ENCODE data around the gene ALAD. TPM values are rescaled to one million over a fixed set of nuclear protein-coding genes. Genes with fewer than 3 reads are reported as not detected.

The ALAD gene
- total and polyA plus RNA-seq, 2 of the 13 experiments (the other 11 are each of a cell fraction or from before 2014, with no cell fraction given): 21.8 to 30.1 TPM

DNA sequence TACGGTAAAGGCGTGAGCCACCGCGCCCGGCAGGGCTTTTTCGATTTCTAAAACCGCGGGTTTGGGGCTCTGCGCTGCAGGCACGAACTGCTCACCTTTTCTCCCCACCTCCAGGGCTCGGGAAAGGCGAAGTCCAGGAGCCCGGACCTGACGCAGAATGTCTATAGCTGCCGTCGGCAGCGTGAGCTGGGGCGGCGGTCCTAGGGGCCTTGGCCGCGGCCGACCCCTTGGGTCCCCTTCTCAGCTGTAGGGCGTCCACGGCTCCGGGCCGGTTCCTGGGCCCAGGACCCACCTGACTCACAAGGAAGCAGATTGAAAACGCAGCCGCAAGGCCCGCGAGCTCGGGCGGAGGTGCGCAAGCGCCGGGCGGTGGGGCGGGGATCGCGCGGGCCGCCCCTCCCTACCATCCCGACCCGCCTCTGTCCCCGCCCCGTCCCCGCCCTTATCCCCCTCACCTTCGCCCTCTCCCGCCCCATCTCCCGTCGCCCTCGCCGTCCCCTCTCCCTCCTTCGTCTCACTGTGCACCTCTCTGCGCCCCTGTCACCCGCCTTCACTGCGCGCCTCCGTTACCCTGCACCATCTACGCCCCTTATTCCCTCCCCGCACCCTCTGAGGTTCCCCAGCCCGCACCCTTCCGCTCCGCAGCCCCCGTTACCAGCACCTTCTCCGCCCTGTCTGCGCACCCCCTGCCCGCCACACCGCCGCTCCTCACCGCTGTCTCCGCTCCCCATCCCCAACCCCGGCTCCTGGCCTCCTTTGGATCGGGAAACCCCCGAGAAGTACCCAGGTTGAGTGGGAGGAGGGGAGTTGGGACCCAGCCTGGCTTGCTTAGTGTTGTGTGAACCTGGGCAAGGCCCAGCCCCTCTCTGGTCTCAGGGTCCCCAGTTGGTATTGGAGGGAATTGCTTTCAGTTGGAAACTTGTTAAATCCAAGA lies 24.2 kb downstream of the ALAD start, which contains the start of gene HDHD3 (continued):
- TF ChIP-seq MYNN (CRISPR knock-in tag; IDR thresholded peaks at IDR 0.05; ENCODE audit: low read depth): no peak
- peak; percentile 32; the same call in 1 of the 2 replicates for TF ChIP-seq ZNF776 (CRISPR knock-in tag; IDR thresholded peaks at IDR 0.05)
- TF ChIP-seq, protein P1, sequence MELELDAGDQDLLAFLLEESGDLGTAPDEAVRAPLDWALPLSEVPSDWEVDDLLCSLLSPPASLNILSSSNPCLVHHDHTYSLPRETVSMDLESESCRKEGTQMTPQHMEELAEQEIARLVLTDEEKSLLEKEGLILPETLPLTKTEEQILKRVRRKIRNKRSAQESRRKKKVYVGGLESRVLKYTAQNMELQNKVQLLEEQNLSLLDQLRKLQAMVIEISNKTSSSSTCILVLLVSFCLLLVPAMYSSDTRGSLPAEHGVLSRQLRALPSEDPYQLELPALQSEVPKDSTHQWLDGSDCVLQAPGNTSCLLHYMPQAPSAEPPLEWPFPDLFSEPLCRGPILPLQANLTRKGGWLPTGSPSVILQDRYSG (CRISPR knock-in tag; IDR thresholded peaks at IDR 0.05): no peak
- TF ChIP-seq, protein P2, sequence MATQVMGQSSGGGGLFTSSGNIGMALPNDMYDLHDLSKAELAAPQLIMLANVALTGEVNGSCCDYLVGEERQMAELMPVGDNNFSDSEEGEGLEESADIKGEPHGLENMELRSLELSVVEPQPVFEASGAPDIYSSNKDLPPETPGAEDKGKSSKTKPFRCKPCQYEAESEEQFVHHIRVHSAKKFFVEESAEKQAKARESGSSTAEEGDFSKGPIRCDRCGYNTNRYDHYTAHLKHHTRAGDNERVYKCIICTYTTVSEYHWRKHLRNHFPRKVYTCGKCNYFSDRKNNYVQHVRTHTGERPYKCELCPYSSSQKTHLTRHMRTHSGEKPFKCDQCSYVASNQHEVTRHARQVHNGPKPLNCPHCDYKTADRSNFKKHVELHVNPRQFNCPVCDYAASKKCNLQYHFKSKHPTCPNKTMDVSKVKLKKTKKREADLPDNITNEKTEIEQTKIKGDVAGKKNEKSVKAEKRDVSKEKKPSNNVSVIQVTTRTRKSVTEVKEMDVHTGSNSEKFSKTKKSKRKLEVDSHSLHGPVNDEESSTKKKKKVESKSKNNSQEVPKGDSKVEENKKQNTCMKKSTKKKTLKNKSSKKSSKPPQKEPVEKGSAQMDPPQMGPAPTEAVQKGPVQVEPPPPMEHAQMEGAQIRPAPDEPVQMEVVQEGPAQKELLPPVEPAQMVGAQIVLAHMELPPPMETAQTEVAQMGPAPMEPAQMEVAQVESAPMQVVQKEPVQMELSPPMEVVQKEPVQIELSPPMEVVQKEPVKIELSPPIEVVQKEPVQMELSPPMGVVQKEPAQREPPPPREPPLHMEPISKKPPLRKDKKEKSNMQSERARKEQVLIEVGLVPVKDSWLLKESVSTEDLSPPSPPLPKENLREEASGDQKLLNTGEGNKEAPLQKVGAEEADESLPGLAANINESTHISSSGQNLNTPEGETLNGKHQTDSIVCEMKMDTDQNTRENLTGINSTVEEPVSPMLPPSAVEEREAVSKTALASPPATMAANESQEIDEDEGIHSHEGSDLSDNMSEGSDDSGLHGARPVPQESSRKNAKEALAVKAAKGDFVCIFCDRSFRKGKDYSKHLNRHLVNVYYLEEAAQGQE (IDR thresholded peaks at IDR 0.05; ENCODE audit: borderline replicate concordance in 1 of 2, low read depth in 1 of 2, low read length in 2 of 2): no peak; a peak in 1 of 4 replicates
- TF ChIP-seq, protein P3, sequence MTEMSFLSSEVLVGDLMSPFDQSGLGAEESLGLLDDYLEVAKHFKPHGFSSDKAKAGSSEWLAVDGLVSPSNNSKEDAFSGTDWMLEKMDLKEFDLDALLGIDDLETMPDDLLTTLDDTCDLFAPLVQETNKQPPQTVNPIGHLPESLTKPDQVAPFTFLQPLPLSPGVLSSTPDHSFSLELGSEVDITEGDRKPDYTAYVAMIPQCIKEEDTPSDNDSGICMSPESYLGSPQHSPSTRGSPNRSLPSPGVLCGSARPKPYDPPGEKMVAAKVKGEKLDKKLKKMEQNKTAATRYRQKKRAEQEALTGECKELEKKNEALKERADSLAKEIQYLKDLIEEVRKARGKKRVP (CRISPR knock-in tag; IDR thresholded peaks at IDR 0.05): peak in 1 of 2 experiments; percentile 25; a peak in 1 of 4 replicates
- peak; percentile 39; the same call in 1 of the 2 replicates for TF ChIP-seq SIN3B (IDR thresholded peaks at IDR 0.05; ENCODE audit: low read length)
- TF ChIP-seq, protein P4, sequence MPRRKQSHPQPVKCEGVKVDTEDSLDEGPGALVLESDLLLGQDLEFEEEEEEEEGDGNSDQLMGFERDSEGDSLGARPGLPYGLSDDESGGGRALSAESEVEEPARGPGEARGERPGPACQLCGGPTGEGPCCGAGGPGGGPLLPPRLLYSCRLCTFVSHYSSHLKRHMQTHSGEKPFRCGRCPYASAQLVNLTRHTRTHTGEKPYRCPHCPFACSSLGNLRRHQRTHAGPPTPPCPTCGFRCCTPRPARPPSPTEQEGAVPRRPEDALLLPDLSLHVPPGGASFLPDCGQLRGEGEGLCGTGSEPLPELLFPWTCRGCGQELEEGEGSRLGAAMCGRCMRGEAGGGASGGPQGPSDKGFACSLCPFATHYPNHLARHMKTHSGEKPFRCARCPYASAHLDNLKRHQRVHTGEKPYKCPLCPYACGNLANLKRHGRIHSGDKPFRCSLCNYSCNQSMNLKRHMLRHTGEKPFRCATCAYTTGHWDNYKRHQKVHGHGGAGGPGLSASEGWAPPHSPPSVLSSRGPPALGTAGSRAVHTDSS (CRISPR knock-in tag; conservative IDR thresholded peaks at IDR 0.05): no peak
- peak; percentile 36 for TF ChIP-seq PHF5A (CRISPR knock-in tag; IDR thresholded peaks at IDR 0.05; ENCODE audit: low read depth, unreplicated experiment)
- 0 out of 2 replicates have a peak, but pooled peaks have one; percentile 7 for TF ChIP-seq ZNF629 (CRISPR knock-in tag; conservative IDR thresholded peaks at IDR 0.05)
- peak; percentile 84 for TF ChIP-seq NKX3-1 (CRISPR knock-in tag; IDR thresholded peaks at IDR 0.05)
- no peak for TF ChIP-seq MTA3 (CRISPR knock-in tag; IDR thresholded peaks at IDR 0.05)
- peak; percentile 21; the same call in 1 of the 2 replicates for TF ChIP-seq RARA (CRISPR knock-in tag; IDR thresholded peaks at IDR 0.05)
- TF ChIP-seq ISX (CRISPR knock-in tag; conservative IDR thresholded peaks at IDR 0.05): no peak

Data from HepG2 (cell line).